ENCODE data around the gene PPTC7.

- no peak for TF ChIP-seq SP1 (IDR thresholded peaks at IDR 0.05)
- TF ChIP-seq L3MBTL2 (conservative IDR thresholded peaks at IDR 0.05) = no peak
- TF ChIP-seq CTBP1 (IDR thresholded peaks at IDR 0.05; ENCODE audit: borderline replicate concordance) = no peak
- TF ChIP-seq TARDBP (IDR thresholded peaks at IDR 0.05) = no peak
- TF ChIP-seq FOXA1 (IDR thresholded peaks at IDR 0.05) = no peak
- TF ChIP-seq BHLHE40 (IDR thresholded peaks at IDR 0.05; ENCODE audit: borderline replicate concordance) = no peak
- TF ChIP-seq ZNF384 (IDR thresholded peaks at IDR 0.05) = no peak
- TF ChIP-seq ARNT (IDR thresholded peaks at IDR 0.05) = no peak
- TF ChIP-seq ELF4 (IDR thresholded peaks at IDR 0.05) = no peak
Measured at GRCh38 chr12:110534811-110535210, 48.3 kb downstream of the PPTC7 start.

All from HEK293T (cell line).